GM12878 (cell line): Measurements from ENCODE around the gene COL9A1. TPM values are rescaled to one million over a fixed set of nuclear protein-coding genes. Genes with fewer than 3 reads are reported as not detected.

ENCODE experiments used
- ATF2 ChIP-seq: IDR thresholded peaks from 2 replicates; pipeline ENCODE4 v1.6.1; 2012; ENCODE audit warnings: low read length, inconsistent platforms
- ATF3 ChIP-seq: IDR thresholded peaks from 2 replicates; pipeline ENCODE4 v1.6.1; 2011; ENCODE audit warnings: low read depth, mild to moderate bottlenecking, low read length, moderate library complexity, borderline replicate concordance; ENCODE audit errors: extremely low read depth
- BRCA1 ChIP-seq: IDR thresholded peaks from 2 replicates; pipeline ENCODE4 v1.6.1; 2011; ENCODE audit warnings: low read depth, low read length, improper control_type of control experiment
- CUX1 ChIP-seq: IDR thresholded peaks from 2 replicates; pipeline ENCODE4 v1.6.1; 2012; ENCODE audit warnings: improper control_type of control experiment, low read depth, low read length; ENCODE audit not compliant: insufficient replicate concordance
- IRF3 ChIP-seq: fragments of 450-650 bp; IDR thresholded peaks from 2 replicates; pipeline ENCODE4 v1.6.1; 2014; ENCODE audit warnings: mild to moderate bottlenecking
- KAT2A ChIP-seq: conservative IDR thresholded peaks from 2 replicates; pipeline ENCODE4 v1.6.1; 2011; ENCODE audit warnings: low read depth, low read length; ENCODE audit not compliant: control insufficient read depth
- ZNF687 ChIP-seq: fragments of 450-650 bp; IDR thresholded peaks from 2 replicates; pipeline ENCODE4 v1.6.1; 2017; ENCODE audit warnings: mild to moderate bottlenecking, moderate library complexity
- polyA plus RNA-seq, 11 experiments: library from polyadenylated mRNA; depleted of rRNA in 4 of 11; unstranded in 6 of 11; stranded (reverse) in 5 of 11; fragments of >200 nt; fragmentation: Nextera tagmentation in 4 of 11; fragmentation: Illumina TruSeq in 1 of 11; extraction: Ambion mirVana in 4 of 11; extraction: Trizol in 1 of 11; gene quantifications; 1 replicate in 1 of 11; 2 replicates in 10 of 11; pipeline versions ENCODE4 v1.2.1 to v1.2.3, GENCODE V29; 2011 to 2016; ENCODE audit warnings: inconsistent platforms in 2 of 11, missing spikeins in 2 of 11, low read depth in 1 of 11
- total RNA-seq, 4 experiments: library from RNA; depleted of rRNA in 3 of 4; stranded (reverse); fragments of >200 nt in 3 of 4; fragmentation: Illumina TruSeq in 1 of 4; extraction: Trizol in 1 of 4; gene quantifications; 2 replicates each; pipeline versions ENCODE4 v1.2.1 to v1.2.3, GENCODE V29; 2013 to 2021
- TF ChIP-seq, protein P1 (sequence below): fragments of 450-650 bp; IDR thresholded peaks from 2 replicates; pipeline ENCODE4 v1.6.1; 2017; ENCODE audit warnings: antibody characterized with exemption, mild to moderate bottlenecking, moderate library complexity

Gene COL9A1
- total and polyA plus RNA-seq, 10 of the 15 experiments (the other 5 are each of a cell fraction or from before 2014, with no cell fraction given): not detected

DNA sequence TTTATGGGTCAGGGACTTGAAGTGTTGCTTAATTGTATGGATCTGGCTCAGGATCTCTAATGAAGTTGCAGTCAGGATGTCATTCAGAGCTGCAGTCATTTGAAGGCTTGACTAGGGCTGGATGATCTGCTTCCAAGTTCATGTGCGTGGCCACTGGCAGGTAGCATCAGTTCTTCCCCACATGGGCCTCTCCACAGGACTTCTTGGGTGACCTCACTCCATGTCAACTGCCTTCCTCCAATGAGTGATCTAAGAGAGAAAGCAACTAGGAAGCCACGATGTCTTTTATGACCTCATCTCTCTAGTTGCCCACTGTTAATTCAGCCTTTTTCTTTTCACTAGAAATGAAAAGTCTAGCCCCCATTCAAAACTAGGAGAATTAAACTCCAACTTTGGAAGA is 104.1 kb downstream of the COL9A1 start (continued):
- no peak for TF ChIP-seq ZNF687
- no peak for TF ChIP-seq IRF3
- no peak for TF ChIP-seq ATF2
- no peak for TF ChIP-seq BRCA1
- TF ChIP-seq KAT2A: no peak
- TF ChIP-seq ATF3: no peak
- TF ChIP-seq, protein P1, sequence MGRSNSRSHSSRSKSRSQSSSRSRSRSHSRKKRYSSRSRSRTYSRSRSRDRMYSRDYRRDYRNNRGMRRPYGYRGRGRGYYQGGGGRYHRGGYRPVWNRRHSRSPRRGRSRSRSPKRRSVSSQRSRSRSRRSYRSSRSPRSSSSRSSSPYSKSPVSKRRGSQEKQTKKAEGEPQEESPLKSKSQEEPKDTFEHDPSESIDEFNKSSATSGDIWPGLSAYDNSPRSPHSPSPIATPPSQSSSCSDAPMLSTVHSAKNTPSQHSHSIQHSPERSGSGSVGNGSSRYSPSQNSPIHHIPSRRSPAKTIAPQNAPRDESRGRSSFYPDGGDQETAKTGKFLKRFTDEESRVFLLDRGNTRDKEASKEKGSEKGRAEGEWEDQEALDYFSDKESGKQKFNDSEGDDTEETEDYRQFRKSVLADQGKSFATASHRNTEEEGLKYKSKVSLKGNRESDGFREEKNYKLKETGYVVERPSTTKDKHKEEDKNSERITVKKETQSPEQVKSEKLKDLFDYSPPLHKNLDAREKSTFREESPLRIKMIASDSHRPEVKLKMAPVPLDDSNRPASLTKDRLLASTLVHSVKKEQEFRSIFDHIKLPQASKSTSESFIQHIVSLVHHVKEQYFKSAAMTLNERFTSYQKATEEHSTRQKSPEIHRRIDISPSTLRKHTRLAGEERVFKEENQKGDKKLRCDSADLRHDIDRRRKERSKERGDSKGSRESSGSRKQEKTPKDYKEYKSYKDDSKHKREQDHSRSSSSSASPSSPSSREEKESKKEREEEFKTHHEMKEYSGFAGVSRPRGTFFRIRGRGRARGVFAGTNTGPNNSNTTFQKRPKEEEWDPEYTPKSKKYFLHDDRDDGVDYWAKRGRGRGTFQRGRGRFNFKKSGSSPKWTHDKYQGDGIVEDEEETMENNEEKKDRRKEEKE: no peak
- TF ChIP-seq CUX1: no peak
